Suppressor macrophage (primary cell): ENCODE results near the gene RAD51B.

Experiments
- DNase-seq, 4 experiments: peaks; one replicate each; pipeline ENCODE4 v3.0.0-alpha.2; 2020 to 2022

The RAD51B gene

GRCh38 chr14:68625366-68626090 is 805.9 kb downstream of the RAD51B start:
- DNase-seq = no peak

DNA sequence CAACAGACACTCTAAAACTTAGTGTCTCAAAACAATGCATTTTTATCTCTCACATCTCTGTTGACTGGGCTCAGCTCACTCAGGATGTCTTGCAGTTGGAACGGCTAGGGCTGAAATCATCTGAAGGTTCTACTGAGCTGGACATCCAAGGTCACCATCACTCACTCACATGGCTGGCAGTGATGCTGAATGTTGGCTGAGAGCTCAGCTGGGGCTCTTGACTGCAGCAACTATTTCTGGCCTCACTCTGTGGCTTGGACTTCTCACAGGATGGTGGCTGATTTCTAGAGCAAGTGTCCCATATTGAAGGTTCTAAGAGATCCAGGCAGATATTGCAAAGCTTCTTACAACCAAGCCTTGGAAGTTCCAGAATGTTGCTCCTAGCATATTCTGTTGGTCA is 806.8 kb downstream of the RAD51B start:
- DNase-seq = no peak

GRCh38 chr14:68627050-68627867 is 807.7 kb downstream of the RAD51B start:
- no peak for DNase-seq

- peak in 1 of 4 experiments; percentile 32 for DNase-seq
These were observed 808.5 kb downstream of the RAD51B start for GRCh38 chr14:68627868-68628604.

DNA sequence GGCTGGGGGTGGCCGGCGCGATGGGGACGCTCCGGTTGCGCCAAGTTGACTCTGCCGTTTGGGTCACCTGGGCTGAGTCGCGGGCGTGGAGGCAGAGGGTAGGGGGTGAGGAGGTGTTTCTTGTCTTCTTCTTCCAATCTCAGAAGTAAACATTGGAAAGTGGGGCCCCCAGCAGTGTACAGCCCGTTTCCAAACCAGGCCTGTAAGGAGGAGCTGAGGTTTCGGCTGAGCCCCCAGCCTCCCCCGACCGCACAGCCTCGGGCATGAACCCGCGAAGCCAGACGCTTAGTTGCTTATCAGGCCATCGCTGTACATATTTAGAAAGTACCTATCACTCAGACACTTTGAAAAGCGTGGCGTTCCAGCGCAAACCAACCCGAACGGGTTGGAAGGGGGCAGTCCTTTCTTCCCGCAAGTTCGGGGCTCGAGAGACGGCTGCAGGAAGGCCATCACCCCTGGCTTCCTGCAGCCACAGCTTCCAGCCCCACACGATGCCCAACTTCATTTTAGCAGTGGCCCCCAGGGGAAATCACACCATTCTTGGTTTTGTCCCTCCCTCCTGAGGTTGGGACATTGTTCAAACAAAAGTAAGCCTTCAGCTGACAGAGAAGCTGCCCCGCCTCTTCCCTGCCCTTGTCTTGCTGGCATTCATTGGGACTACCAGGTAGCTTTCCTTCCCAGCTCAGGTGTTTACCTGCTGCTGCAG is 809.2 kb downstream of the RAD51B start:
- no peak for DNase-seq

DNA sequence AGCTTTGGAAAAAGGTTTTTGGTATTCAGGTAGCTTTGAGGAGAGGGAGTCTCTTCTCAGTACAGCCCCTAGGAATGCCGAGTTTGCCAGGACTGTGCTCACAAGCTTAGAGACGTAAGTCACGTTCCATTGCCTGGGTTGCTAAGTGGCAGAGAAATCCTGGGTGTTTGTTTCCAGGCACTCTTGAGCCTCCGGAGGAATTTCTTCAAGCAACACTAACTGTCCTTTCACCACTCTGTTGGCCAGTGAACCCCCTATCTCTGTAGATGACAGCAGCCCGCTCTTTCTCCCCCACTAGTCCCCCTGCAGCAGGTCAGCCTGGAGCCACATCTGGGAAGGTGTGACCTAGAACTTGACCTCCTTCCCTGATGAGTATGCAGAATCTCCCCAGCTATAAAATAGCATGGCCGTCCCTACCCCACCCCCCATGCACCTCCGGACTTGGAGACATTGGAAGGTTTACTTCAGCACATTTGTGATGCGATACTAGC is 810.5 kb downstream of the RAD51B start:
- DNase-seq = no peak

- no peak for DNase-seq
These were observed 811.2 kb downstream of the RAD51B start for GRCh38 chr14:68630611-68631393.

DNA sequence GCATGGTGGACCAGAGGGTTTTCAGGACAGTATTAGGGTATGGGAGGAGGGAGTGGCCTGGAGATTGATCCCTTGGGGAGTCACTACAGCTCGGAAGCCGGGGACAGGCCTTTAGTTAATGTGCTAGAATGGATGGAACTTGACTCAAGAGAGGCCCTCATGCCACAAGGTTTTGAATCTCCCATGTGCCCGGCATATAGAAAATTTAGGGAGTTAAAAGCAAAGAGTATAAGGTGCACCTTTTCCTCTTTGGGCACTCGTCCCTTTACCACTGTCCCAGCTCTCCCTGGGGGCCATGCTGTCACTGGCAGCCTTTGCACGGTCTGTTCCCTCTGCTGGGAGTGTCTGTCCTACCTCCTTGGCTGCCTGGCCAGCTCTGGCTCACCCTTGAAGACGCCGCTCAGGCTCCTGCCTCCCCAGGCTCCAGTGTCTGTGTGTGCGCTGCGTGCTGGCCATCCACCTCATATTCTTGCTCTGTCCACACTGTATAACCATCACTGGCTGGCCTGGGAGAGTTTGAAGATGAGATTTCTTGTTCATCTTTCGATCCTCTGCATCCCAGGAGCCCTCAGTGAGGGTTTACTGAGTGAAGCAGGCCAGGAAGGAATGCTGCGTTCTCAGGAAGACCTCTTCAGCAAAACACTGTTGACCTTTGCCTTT is 811.9 kb downstream of the RAD51B start:
- DNase-seq = no peak

GRCh38 chr14:68632054-68632895 is 812.7 kb downstream of the RAD51B start:
- DNase-seq = no peak

- peak; percentile 29 to 59 (median 44) for DNase-seq
These were observed 813.8 kb downstream of the RAD51B start for GRCh38 chr14:68633131-68633991.

DNA sequence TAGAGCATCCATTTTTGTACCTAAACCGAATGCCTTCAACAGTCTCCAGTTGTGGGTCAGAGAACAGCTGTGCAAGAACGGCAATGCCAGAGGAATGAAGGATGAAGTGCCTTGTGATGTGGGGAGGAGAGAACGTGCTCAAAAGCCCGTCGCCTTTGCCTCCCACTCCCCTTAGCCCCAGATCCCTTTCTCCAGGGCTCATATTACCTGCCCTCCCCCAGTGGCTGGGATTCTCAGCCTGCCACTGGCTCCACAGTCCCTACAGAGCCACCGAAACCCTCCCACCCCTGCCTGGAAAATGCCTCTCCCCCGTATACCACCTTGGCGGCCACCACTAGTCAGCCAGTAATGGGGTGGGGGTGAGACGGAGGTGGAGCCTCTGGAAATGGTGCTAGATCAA is 814.8 kb downstream of the RAD51B start:
- DNase-seq = no peak

- DNase-seq = no peak
These were observed 815.5 kb downstream of the RAD51B start for GRCh38 chr14:68634874-68635595.

- no peak for DNase-seq
These were observed 817.0 kb downstream of the RAD51B start for GRCh38 chr14:68636597-68636996.

DNA sequence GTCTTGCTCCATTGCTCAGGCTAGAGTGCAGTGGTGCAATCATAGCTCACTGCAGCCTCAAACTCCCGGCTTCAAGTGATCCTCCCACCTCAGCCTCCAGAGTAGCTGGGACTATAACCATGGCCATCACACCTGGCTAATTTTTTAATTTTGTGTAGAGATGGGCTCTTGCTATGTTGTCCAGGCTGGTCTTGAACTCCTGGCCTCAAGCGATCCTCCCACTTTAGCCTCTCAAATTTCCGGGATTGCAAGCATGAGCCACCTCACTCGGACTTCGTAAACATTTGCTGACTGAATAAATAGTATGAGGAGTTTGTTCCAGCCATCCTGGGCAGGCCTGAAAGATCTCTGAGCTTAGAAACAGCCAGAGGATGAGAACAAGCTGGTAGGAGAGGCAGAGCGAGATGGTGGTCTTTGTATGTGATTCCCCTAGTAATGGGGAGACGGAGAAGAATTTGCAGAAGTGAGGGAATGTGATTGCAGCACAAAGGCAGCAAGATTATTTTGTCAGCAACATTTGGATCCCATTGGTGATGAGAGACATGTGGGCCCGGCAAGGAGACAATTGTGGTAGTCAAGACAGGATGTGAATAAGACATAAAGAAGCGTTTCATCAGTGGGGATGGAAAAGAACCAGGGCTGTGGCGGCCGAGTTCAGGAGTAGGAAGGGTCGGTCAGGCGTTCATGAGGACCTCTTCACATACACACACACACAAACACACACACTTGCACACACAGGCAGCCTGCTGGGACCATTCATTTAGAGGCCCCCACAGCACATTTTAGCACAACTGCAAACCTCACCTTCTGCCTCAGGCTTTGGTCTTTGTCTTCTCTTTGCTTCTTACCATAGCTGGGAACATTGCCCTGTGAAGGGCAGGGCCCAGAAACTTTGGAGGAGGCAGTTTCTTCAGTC is 817.8 kb downstream of the RAD51B start:
- DNase-seq = peak; percentile 60 to 83 (median 80)

- DNase-seq = no peak
These were observed 818.8 kb downstream of the RAD51B start for GRCh38 chr14:68638141-68638999.
